GM21526 (cell line): ENCODE results near the gene KLHL36.
"Not testable (repeated sequence)": the region's sequence is repeated elsewhere in the genome, so short reads cannot be mapped to it uniquely, and the experiment has no call there.

Source experiments
- ATAC-seq: cut with Tn5 transposase; IDR thresholded peaks from one replicate; pipeline ENCODE4 v1.9.1; 2021; ENCODE audit warnings: moderate library complexity; ENCODE audit not compliant: unreplicated experiment, low FRiP score

Gene KLHL36

DNA sequence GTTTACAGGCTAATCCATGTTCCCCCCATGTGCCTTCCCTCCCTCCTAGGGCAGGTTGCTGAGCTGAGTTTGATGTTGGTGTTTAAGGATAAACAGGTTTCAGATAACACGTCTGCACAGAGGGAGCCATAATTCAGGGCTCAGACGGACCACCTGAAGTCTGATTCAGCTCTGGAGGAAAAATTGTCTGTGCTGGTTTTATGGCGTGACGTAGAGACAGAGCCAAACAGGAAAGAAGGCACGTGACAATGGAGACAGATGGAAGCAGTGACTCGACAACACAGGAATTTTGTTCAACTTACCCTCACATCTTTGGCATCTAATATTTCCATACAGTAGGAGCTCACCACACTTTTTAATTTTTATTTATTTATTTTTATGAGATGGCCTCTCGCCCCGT lies 40.8 kb downstream of the KLHL36 start:
- ATAC-seq, result no peak

DNA sequence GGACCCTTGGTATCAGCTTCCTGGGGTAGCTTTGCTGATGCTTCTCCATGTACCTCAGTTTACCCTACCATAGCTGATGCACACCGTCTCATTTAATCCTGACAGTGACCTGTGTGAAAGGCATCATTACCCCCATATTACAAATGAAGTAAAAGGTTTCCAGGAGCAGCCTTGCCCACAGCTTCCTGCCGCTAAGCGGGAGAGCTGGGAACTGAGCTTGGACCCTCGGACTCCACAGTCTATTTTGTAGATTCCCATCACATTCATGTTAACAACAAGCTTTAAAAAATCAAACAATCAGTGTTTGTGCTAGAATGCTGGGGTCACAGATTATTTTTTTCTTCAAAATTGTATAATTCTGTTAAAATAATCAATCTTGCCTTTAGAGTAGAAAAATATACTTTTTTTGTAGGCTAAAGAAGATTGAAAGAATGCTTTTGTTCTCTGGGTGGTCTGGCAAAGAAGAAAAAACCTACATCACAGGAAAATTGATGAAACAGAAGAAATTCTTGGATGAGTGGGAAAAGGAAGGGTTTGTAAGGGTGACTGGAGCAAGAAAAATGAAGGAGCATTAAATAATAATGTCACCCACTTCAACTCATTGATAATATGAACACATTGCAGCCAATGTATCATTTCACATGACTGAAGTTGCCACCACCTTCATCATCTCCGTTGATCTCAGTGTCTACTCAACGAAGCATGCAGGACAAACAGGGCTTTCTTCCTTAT lies 41.9 kb downstream of the KLHL36 start:
- ATAC-seq, result no peak

- no peak for ATAC-seq
Observed at GRCh38 chr16:84692451-84693214, 44.3 kb downstream of the KLHL36 start.

GRCh38 chr16:84693869-84694268 lies 45.6 kb downstream of the KLHL36 start:
- ATAC-seq, result not testable (repeated sequence)

- no peak for ATAC-seq
Observed at GRCh38 chr16:84694980-84695379, 46.7 kb downstream of the KLHL36 start.

- ATAC-seq, result no peak
Observed at GRCh38 chr16:84699147-84699711, 50.9 kb downstream of the KLHL36 start.

DNA sequence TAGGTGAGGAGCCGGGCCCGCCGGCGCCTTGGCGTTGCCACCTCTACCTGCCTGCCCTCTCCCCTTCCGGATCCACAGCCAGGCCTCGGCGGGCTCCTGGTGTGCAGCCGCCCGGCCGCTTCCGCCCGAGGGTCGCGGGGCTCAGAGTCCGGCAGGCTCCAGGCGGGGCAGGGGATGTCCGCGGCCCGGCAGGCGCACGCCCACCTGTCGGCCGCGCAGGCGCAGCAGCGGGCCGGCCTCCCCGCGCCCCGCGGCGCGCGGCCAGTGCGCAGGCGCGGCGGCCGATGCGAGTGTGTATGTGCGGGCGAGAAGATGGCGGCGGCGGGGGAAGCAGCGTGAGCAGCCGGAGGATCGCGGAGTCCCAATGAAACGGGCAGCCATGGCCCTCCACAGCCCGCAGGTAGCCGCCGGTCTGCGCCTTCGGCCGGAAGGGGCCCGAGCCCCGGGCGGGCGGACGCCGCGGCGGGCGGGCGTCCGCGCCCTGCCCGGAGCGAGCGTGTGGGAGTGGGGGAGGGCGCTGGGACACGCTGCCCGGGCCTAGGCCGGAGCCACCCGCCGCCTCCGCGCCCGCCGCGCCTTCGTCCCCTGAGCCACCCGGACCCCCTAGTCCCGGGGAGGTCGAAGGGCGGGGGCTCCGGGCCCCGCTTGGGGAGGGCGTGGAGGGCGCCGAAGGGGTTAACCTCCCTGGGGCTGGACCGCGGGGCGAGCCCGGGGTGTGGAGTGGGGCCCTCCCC lies 51.6 kb downstream of the KLHL36 start, which contains the start of gene USP10:
TSS of gene USP10 (plus strand) at position 289 of the 734 bp plus-strand sequence. CDS start at position 380, 91 bp downstream.
- ATAC-seq, result peak; percentile 72

- ATAC-seq, result peak; percentile 35
Observed at GRCh38 chr16:84700446-84701300, 52.4 kb downstream of the KLHL36 start.

DNA sequence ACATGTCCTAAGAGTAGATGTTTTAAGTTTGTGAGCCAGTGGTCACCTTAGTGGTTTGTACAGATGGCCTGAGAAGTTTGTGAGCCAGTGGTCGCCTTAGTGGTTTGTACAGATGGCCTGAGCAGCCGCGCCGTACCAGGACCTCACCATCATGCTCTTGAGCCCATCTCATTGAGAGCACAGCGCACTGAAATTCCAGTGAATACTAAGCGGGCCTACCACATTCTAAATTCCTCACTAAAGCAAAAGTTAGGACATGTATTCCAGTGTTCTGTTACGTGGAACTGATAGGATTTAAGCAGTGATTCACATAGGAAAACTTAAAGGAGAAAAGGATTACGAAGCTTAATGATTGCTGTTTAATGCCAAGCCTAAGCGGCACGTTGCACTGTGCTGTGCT lies 55.4 kb downstream of the KLHL36 start:
- no peak for ATAC-seq

DNA sequence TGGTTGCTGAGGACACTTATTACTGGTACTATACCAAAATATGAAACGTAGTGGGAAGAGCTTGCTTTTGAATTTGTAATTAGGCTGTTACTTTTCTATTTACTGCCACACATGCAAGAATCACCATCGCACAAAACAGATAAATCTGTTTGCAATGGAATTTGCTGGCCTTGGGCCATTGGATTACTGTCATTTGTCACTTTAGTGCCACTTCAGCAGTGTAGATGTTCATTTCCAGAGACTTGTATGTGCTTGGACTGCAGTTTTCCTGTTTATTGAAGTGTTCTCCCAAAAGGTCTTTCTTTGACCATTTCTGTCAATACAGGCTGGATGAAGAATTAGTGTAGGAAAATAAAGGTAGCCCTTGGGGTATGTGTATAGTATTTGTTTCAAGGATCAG lies 55.9 kb downstream of the KLHL36 start:
- ATAC-seq, result no peak

- ATAC-seq, result no peak
Observed at GRCh38 chr16:84706856-84707255, 58.5 kb downstream of the KLHL36 start.

DNA sequence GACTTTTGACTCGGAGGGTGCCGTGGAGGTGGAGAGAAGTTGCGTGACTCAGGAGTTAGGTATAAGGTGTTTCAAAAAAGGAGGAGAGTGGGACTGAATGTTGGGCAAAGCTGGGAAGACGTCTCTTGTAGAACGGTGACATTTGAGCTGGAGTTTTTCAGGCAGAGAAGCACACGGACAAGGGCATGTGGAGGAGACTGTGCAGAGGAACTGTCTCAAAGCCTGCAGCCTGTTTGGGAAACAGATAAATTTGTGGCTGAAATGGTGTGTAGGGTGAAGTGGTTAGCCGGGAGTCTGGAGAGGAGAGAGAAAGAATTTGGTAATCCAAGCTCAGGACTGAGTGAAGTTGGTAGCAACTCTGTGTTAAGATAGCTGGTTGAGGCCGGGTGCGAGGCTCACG lies 61.3 kb downstream of the KLHL36 start:
- ATAC-seq, result no peak

- no peak for ATAC-seq
Observed at GRCh38 chr16:84710686-84711085, 62.4 kb downstream of the KLHL36 start.
